Adipocyte (in vitro differentiated cells): Measurements from ENCODE around the gene MYEOV.

Experiments
- DNase-seq: peaks from one replicate; pipeline ENCODE4 v3.0.0-alpha.2; 2015; ENCODE audit warnings: low read depth
- H3K27me3 ChIP-seq: replicated peaks from 2 replicates; pipeline ENCODE4 v1.7.0; 2013; ENCODE audit warnings: mild to moderate bottlenecking, low read length, moderate library complexity; ENCODE audit not compliant: control insufficient read depth, insufficient read depth
- H3K36me3 ChIP-seq: 2 replicates; pipeline ENCODE4 v1.7.0; 2013; ENCODE audit warnings: low read length, mild to moderate bottlenecking, moderate library complexity; ENCODE audit not compliant: control insufficient read depth, insufficient read depth, severe bottlenecking
- H3K4me1 ChIP-seq: 2 replicates; pipeline ENCODE4 v1.7.0; 2013; ENCODE audit warnings: mild to moderate bottlenecking, low read length, moderate library complexity; ENCODE audit not compliant: control insufficient read depth, insufficient read depth
- H3K4me3 ChIP-seq: 2 replicates; pipeline ENCODE4 v1.7.0; 2013; ENCODE audit warnings: mild to moderate bottlenecking, low read length, moderate library complexity
- H3K9ac ChIP-seq: 2 replicates; pipeline ENCODE4 v1.7.0; 2013; ENCODE audit warnings: mild to moderate bottlenecking, low read length, moderate library complexity
- H3K9me3 ChIP-seq: 2 replicates; pipeline ENCODE4 v1.7.0; 2013; ENCODE audit warnings: mild to moderate bottlenecking, low read length, moderate library complexity; ENCODE audit not compliant: control insufficient read depth

Gene MYEOV

DNA sequence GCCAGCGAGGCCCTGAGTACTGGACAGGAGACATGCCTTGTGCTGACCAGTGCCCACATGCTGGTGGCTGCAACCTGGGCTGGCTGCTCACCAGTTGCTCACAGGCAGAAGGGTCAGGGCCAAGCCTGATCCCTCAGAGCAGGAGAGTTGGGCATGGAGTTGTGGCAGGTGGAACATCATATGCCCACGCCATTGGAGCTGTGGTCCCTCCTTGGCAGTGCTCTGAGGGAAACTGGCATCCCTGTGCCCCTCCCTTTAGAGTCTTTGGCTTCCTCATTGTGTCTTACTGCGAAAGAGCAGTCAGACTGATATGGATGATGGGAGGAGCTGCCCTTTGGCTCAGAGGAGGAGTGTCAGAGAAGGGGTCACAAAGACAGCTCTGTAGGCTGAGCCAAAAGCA is 3.1 kb upstream of the MYEOV start:
- no peaks in the 10 kb centered on the region for H3K36me3 ChIP-seq
- no peak overlapping the region for H3K4me3 ChIP-seq
- no peak overlapping the region for H3K9ac ChIP-seq
- DNase-seq, result no peak
- no peaks in the 10 kb centered on the region for H3K9me3 ChIP-seq
- H3K4me1 ChIP-seq, result peaks cover 2% of the 10 kb centered on the region
- no peaks in the 10 kb centered on the region for H3K27me3 ChIP-seq

DNA sequence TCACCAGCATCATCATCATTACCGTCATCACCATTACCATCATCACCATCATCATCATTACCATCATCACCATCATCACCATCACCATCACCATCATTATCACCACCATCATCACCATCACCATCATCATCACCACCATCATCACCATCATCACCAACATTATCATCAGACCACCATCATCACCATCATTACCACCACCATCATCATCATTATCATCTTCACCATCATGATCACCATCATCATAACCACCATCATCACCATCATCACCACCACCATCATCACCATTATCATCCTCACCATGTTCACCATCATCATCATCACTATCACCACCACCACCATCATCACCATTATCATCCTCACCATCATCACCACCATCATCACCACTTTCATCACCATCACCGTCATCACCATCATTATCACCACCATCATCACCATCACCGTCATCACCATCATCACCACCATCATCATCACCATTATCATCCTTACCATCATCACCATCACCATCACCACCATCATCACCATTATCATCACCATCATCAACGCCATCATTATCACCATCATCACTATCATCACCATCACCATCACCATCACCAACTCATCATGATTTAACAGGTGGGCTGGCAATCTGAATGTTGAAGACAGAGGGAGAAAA is 2.4 kb upstream of the MYEOV start:
- Histone ChIP-seq H3K4me3 (no peak overlapping the region), H3K27me3 (no peaks in the 10 kb centered on the region), H3K9me3 (no peaks in the 10 kb centered on the region), H3K4me1 (peaks cover 10% of the 10 kb centered on the region), H3K36me3 (no peaks in the 10 kb centered on the region), H3K9ac (no peak overlapping the region)
- no peak for DNase-seq

DNA sequence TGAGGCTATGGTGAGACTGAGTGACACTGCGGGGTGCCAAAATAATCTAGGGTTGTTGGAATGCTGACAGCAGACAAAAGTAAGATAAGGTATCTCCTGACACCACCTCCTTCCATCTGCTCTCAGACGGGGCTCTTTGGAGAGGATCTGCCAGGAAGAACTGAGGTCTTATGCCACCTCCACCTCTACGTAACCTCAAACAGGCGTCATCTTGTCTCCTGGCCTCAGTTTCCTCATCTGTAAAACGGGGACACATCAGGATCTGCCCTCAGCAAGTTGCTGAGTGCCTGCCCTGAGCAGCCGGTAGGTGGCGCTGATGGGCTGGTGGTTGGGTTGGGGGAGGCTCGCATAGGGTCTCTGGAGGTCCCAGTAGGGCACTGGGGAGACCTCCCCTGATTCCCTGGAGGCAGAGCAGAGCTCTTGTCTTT is 1.7 kb upstream of the MYEOV start:
- peak; percentile 55 for DNase-seq
- Histone ChIP-seq H3K4me1 (peaks cover 16% of the 10 kb centered on the region), H3K36me3 (no peaks in the 10 kb centered on the region), H3K9ac (no peak overlapping the region), H3K4me3 (no peak overlapping the region), H3K9me3 (no peaks in the 10 kb centered on the region), H3K27me3 (no peaks in the 10 kb centered on the region)

DNA sequence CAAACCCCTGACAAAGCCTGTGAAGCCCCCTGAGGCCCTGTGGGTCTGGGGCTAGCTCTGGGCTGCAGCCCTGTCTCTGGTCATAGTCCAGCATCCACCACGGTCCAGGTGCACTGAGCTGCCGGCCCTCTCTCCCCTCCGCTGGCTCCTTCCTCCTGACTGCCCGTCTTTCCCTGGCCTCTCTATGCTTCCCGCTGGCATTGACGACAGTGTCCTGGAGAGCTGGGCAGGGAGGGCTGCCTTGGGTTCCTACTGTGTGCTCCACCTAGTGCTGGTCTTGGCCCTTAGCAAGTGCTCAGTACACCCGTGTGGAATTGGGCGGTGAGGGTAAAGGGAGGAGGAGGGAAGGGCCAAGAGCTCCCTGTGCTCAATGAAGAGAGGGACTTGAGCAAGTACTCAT is 868 bp upstream of the MYEOV start:
- H3K9me3 ChIP-seq, result no peaks in the 10 kb centered on the region
- no peaks in the 10 kb centered on the region for H3K36me3 ChIP-seq
- no peak overlapping the region for H3K9ac ChIP-seq
- DNase-seq, result no peak
- H3K4me3 ChIP-seq, result no peak overlapping the region
- H3K4me1 ChIP-seq, result peaks cover 25% of the 10 kb centered on the region
- no peaks in the 10 kb centered on the region for H3K27me3 ChIP-seq

DNA sequence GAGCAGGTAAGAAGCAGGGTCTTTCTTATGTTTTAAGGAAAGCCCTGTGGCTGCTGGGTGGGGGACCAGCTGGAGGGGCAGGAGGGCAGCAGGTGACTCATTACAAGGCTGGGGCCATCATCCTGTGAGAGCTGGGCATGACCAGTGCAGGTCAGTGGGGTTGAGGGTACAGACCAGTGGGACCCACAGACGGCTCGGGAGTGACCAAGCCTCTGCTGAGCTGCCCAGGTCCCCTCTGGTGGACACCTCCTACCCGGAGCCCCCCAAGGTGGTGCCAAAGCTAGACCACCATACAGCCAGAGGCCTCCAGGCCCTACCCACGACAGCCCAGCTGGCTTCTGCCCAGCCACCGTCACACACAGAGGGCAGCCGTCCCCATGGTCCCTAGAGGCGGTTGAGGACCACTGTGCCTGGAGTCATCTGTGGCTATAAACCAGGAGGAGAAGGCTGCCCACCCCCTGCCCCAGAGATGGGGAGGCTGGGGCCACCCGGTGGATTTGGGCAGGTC is 670 bp downstream of the MYEOV start:
- Histone ChIP-seq H3K4me3 (no peak overlapping the region), H3K9me3 (no peaks in the 10 kb centered on the region), H3K27me3 (no peaks in the 10 kb centered on the region), H3K4me1 (peaks cover 39% of the 10 kb centered on the region), H3K36me3 (no peaks in the 10 kb centered on the region), H3K9ac (no peak overlapping the region)
- no peak for DNase-seq

DNA sequence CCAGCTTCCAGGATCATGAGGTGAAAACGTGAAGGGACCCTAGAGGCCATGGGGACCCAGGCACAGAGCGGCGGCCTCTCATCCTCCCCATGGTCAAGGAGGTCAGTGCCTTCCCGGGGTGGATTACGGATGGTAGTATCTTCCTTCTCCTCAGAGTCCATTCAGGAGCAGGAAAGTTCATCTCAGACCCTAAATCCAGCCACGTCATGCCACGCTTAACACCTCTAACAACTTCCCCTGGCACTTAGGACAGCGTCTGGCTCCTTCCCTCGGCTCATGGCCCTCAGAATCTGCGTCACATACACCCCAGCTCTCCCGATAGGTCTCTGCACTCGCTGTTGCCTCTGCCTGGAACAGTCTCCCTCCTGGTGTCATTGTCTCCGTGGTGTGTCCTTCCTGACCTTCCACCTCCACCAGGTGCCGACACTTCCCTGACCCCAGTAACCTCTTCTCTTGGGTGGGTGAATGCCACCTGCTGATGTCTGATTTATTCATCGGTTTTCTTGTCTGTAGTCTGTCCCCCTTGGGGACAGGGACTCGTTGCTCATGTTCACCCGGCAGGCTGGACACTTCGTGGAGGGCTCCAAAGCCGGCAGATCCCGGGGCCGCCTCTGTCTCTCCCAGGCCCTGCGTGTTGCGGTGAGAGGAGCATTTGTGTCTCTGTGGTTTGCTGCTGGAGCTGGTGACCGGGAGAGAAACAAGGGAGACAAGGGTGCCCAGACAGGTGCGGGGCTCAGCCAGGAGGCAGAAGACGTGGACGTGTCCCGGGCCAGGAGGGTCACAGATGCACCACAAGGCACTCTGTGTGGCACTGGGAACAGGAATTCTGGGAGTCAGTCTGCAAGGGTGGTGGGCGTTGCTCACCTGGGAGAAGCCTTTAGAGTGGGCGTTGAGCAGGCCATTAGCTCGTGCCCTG is 1.4 kb downstream of the MYEOV start:
- DNase-seq, result no peak
- no peaks in the 10 kb centered on the region for H3K9me3 ChIP-seq
- no peak overlapping the region for H3K4me3 ChIP-seq
- no peak overlapping the region for H3K9ac ChIP-seq
- no peaks in the 10 kb centered on the region for H3K27me3 ChIP-seq
- H3K36me3 ChIP-seq, result no peaks in the 10 kb centered on the region
- H3K4me1 ChIP-seq, result peaks cover 47% of the 10 kb centered on the region

DNA sequence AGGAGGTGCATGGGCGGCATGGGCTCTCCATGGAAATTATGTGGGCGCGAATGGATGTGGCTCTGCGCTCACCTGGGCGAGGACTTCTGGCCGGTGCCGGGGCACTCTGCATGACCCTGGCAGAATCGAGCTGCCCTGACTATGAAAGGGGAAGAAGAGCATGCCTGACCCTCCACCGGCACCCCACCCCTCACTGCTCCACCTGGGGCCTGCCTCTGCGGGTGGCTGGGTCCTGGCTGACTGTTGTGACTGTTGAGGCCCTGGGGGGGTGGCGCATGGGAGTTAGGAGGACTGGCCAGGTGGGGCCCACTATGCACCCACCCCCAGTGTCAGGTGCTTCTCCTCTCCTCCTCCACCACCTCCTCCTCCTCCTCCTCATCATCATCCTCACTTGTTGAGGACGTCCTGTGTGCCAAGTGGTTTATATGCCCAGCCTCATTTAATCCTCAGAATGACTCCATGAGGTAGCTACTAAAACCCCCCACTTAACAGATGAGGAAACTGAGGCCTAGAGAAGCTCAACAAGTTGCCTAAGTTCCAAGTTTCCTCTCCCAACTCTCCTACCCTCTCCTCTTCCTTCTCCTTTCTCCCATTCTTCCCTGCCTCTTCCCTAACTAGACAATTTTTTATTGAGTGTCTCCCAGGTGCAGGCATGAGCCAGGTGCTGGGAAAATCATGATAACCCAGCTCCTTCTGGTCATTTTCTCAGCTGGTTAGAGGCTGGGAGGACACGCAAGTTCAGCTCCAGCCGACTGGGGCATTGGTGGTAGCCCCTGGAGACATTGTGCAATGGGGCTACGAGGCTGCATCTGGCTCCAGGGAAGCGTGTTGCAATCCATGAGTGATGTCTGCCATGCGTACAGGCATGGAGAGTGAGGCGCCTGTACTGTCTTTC is 2.3 kb downstream of the MYEOV start:
- H3K9me3 ChIP-seq, result no peaks in the 10 kb centered on the region
- peaks cover 52% of the 10 kb centered on the region for H3K4me1 ChIP-seq
- H3K36me3 ChIP-seq, result no peaks in the 10 kb centered on the region
- peak; percentile 85 for DNase-seq
- H3K4me3 ChIP-seq, result peak overlapping the region; percentile 61
- no peaks in the 10 kb centered on the region for H3K27me3 ChIP-seq
- H3K9ac ChIP-seq, result peak overlapping the region; percentile 81

DNA sequence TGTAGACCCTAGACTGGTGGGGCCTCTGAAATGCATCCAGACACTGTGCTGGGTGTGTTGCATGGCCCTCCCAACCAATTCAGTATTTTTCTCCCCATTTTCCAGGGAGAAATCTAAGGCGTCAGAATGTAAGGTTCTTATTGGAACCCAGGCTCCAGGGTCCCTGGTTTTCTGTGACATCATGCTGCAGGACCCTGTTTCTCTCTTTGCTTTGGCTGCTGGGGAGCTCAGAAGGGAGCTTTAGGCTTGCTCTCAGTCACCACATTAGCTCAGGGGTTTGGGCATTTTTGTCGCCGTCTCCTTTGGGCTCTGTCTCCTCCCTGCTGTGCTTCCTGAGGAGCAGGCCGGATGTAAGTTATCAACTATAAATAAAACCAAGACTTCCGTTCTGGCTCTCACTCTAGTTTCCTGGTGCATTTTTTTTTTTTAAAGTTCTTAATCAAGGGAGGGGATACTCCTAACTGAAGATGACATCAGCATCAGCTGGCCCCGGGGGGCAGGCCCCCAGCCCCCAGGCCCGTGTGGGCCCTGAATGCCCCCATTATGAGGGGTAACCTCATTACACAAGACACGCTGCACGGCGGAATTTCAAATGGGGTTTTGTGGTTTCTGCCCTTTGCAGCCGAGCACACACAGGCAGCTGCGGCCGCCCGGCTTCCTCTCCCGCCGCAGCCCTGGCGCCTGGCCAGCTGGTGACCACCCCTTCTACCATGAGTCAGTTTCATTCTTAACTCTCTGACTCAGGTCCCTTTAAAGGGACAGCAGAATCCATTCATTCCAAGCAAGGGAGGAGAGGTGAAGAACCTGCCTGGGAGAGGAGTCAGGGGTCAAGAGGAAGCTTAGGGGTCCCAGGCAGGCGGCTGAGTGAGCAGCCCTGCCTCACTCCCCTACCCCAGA is 3.2 kb downstream of the MYEOV start:
- Histone ChIP-seq H3K9me3 (no peaks in the 10 kb centered on the region), H3K4me3 (peak overlapping the region; percentile 61), H3K9ac (peak overlapping the region; percentile 81), H3K36me3 (no peaks in the 10 kb centered on the region), H3K4me1 (peaks cover 61% of the 10 kb centered on the region), H3K27me3 (no peaks in the 10 kb centered on the region)
- peak; percentile 97 for DNase-seq

DNA sequence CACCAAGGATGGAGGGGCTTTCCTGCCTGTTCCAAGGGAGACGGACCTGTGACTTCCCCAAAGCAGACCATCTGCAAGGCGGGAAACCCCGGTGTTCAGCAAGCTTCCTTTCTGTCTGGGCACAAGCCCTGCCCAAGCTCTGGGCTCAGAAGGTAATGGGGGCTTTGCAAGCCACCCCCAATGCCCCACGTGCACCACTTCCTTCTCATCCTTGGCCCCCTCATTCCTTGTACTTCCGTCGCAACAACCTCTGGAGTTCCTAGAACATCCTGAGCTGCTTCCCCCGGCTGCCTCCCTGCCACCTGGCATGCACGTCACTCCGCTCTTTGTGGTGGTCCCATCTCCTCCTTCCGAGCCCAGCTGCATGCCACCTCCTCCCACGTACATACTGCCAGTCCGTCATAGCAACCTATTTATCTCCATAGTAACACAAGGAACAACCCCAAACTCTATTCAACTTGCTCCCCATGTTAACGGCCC is 3.9 kb downstream of the MYEOV start:
- no peaks in the 10 kb centered on the region for H3K27me3 ChIP-seq
- peaks cover 68% of the 10 kb centered on the region for H3K4me1 ChIP-seq
- peak; percentile 14 for DNase-seq
- H3K36me3 ChIP-seq, result no peaks in the 10 kb centered on the region
- H3K4me3 ChIP-seq, result peak overlapping the region; percentile 61
- no peaks in the 10 kb centered on the region for H3K9me3 ChIP-seq
- peak overlapping the region; percentile 81 for H3K9ac ChIP-seq
